GM19463 (cell line): Measurements from ENCODE around the gene DNASE1L1.

ENCODE experiments used
- ATAC-seq: cut with Tn5 transposase; IDR thresholded peaks from one replicate; pipeline ENCODE4 v1.9.1; 2021; ENCODE audit warnings: mild to moderate bottlenecking, moderate library complexity; ENCODE audit not compliant: unreplicated experiment

Gene DNASE1L1

DNA sequence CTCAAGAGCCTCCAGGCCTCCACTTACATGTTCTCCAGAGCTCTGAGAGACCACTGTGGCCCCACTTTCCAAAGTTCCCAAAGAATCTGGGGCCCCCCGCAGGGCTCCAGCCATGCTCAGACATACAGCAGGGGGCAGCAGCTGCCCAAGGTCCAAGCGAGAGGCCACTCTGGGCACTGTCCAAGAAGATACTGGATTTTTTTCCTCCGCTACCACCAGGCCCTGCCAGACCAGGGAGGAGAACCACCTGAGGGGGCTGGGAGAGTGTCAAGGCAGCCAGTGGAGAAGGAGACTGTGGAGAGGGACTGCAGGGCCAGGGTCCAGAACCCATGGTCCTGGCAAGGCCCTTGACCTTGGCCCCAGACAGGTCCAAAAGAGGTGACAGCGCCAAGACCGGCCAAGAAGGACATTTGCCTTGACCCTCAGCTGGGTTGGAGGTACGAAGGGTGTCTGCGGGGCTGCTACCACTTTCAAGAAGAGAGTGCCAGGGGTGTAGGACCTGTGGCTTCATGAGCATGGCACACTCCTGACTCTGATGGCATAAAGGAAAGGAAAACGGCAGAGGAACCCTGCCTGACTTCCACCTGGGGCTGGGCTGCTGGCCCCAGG lies 24.7 kb downstream of the DNASE1L1 start:
- no peak for ATAC-seq

- ATAC-seq, result no peak
These were observed 25.4 kb downstream of the DNASE1L1 start for GRCh38 chrX:154383359-154384283.

DNA sequence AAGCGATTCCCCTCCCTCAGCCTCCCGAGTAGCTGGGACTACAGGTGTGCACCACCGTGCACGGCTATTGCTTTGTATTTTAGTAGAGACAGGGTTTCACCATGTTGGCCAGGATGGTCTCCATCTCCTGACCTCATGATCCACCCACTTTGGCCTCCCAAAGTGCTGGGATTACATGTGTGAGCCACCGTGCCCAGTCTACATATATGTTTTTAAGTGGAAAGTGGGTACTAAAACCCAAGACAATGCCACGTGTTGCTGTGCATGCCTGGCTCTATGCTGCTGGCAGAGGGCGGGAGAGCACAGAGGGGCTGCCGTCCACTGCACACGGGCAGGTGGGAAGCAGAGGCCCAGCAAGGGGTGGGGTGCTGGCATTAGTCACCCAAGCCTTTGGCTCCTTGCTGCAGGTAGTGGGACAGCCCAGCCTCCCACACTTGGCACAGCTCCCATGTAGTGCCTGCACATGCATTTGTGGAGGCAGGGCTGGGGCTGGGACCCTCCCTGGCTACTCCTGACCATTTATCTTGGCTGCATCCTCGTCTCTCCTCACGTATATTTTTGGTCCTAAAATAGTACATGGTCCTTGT lies 26.5 kb downstream of the DNASE1L1 start:
- no peak for ATAC-seq

DNA sequence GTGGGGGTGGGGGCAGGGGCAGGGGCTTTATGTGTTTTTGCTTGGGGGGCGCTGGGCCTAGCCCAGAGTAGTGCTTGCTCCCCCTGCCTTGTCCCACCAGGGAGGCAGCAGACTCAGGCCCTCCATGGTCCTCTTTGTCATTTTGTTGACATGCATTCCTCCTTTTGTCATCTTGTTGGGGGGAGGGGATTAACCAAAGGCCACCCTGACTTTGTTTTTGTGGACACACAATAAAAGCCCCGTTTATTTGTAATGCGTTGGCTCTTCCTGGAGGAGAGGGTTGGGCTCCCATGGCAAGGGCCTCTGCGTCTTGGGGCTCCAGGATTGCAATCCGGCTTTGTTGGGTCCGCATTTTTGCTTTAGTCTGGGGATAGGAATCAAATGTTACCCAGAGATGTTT lies 27.8 kb downstream of the DNASE1L1 start:
- ATAC-seq, result no peak

DNA sequence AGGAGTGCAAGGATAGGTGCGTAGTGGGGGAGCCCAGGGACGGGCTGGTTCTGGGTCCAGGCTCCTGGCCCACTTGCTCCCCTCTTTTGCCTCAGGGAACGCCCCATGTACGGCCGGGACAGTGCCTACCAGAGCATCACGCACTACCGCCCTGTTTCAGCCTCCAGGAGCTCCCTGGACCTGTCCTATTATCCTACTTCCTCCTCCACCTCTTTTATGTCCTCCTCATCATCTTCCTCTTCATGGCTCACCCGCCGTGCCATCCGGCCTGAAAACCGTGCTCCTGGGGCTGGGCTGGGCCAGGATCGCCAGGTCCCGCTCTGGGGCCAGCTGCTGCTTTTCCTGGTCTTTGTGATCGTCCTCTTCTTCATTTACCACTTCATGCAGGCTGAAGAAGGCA lies 28.3 kb downstream of the DNASE1L1 start:
- no peak for ATAC-seq

DNA sequence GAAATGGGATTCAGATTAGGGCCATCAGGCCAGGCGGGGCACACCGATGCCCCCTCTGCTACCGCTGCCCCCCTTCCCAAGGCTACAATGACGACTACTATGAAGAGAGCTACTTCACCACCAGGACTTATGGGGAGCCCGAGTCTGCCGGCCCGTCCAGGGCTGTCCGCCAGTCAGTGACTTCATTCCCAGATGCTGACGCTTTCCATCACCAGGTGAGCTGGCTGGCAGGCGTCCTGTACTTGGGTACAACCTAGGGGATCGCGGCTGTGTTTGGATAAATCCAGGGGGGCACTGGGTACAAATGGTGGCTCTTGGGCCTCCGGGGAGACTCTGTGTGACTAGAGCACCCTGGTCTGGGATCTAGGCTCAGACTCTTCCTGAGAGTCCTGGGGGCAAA lies 28.9 kb downstream of the DNASE1L1 start:
- ATAC-seq, result no peak

DNA sequence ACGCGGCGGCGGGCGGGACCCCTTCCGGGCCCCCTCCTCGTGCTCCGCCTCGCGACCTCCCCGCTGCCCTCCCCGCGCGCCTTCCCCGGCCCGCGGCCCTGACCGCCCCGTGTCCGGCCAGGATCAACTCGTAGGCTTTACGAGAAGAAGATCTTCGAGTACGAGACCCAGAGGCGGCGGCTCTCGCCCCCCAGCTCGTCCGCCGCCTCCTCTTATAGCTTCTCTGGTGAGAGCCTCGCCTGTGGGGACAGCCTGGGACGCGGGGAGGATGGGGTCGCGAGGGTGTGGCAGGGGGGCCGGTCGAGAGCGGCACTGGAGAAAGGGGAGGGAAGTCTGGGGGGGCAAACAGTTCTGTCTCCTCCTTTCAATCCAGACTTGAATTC lies 29.5 kb downstream of the DNASE1L1 start:
- no peak for ATAC-seq

- ATAC-seq, result peak; percentile 73
These were observed 30.1 kb downstream of the DNASE1L1 start, which contains the start of gene EMD for GRCh38 chrX:154378799-154379568. TSS of gene EMD (plus strand) at chrX:154379295. CDS start at chrX:154379485, 190 bp downstream.

- peak; percentile 1 for ATAC-seq
These were observed 30.8 kb downstream of the DNASE1L1 start for GRCh38 chrX:154378059-154378798.

DNA sequence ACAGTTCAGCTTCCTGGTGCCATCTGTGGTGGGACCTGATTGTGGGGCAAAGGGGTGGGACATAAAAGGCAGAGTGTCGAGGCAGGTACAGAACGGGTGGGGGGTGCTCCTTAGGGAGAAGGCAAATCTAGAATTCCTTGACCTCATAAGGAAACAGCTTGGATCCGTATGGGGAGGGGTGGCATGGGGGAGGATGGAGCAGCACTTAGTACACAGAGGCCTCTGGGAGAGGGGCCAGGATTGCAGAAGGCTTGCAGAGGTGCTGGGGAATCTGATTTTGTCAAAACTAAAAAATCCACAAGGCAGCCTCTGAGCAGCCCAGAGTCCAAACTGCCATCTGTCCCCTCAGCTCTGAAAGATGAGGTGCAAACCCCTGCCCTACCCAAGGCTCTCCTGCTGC lies 32.3 kb downstream of the DNASE1L1 start:
- ATAC-seq, result no peak

DNA sequence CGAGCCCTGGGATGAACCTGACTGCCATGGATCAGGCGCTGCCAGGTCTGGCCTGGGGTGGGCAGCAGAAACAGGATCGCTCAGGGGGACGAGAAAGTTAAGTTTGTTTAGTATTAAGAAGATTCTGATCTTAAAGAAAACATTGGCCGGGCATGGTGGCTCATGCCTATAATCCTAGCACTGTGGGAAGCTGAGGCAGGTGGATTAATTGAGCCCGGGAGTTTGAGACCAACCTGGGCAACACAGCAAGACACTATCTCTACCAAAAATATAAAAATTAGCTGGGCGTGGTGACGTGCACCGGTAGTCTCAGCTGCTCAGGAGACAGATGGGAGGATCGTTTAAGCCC lies 33.9 kb downstream of the DNASE1L1 start:
- ATAC-seq, result no peak

DNA sequence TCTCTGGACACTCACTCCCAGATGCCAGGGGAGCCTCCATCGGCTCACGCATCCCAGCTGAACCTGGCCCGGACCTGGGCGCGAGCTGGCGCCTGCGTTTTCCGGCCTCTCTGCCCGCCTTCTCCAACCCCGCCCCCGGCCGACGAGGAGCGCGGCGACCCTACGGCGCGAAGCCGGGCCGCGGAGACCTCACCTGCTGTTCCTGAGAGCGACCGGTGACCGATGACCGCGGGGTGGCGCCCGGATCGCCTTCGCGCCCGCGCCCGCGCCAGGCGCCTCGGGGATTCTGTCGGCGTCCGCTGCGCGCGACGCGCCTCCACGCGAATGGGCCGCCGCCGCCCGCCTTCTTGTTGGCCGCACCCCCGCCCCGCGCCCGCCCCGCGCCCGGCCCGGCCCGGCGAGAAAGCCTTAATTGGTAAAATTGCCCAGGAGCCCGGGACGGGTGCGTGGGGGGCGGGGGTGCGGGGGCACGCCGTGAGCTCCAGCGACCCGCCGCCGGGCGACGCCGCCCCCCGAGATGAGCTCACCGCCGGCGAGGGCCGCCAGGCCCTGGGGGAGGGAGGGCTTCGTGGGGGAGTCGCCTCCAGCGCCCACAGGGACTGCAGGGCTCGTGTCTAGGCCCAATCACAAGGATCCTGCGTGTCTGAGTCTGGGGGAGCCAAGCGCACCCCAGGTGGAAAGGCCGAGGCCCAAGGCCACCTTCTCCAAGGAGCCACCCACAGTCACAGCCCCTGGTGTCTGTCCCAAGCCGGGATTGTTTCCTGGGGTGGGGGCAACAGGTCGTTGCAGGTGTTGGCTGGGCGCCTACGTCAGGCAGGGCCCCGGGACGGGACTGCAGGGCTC lies 34.5 kb downstream of the DNASE1L1 start, which contains the start of gene FLNA:
Gene FLNA (minus strand): TSS at position 322 of the 843 bp plus-strand sequence. CDS start 3,389 bp downstream, outside the sequence.
- ATAC-seq, result no peak

DNA sequence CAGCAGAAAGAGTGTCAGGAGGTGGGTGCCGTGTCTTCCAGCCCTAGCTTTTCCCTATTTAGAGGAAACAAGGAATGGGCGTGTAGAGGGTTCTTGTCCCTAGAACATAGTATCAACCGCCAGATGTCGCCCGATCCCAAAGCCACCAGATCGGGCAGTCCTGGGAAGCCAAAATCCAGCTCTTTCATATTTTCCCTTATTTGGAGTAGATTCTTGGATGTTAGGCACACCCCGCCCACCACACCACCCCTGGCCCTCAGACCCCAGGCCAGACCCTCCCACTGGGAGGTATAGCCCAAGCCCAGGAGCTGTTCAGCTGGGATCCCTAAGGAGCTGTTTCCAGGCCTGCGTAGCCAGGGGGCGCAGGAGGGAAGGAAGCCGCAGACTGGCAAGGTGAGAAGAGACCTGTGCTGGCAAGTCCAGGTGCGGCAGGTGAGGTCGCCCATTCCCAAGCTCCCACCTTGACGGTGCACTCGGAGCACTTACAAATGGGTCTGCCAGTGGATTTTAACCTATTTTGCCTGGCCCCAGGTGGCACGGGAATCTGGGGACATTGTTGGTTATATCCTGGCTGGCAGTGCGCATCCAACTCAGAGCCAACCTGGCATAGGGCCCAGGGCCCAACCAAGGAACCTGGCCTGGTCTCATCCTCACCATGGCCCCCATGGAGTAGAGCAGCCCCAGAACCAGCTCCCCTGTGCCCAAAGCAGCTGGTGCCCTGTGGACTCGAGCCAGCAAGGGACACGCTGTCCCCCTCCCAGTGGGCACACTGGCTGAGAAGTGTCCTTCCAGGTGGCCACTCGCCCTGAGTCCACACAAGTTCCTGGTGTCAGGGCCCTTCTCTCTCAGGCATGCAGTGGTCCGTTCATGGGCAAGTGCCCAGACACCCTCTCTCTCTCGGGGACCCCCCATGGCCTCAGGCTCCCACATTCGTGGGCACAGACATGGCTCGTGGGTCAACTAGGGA lies 35.4 kb downstream of the DNASE1L1 start:
- ATAC-seq, result no peak

- peak; percentile 26 for ATAC-seq
These were observed 36.4 kb downstream of the DNASE1L1 start for GRCh38 chrX:154372612-154373022.

GRCh38 chrX:154371789-154372300 lies 37.2 kb downstream of the DNASE1L1 start:
- ATAC-seq, result peak; percentile 1

DNA sequence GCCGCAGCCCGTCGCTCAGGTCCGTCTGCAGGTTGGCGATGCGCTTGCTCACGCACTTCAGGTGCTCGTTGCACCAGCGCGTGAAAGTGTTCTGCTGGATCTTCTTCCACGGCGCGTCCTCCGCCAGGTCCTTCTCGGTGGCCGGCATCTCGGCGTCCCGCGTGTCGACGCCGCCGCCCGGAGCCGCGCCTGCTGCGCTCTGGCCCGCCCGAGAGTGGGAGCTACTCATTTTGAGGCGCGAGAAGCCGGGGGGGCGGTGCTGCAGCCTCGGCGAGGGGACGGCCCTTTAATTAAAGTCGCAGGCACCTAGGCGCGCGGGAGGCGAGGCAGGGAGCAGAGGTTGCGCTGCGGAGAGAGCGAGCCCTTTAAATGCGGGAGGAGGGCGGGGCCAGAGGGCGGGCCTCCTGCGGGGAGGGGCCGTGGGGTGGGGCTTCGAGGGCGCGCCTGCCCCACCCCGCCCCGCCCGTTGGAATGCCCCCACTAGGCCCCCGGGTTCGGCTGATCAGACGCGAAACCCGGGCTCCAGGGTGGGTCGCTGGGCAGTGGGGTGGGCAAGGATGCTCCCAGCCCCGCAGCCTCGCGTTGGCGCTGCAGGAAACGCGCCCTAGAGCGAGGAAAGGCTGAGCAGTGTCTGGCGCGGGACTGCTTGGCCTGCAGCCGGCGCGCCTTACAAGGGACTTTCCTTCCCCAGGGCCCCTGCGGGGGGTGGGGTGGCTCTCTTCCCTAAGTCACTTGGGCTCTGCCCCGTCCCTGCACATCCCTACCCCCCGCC lies 37.9 kb downstream of the DNASE1L1 start:
- ATAC-seq, result peak; percentile 41

GRCh38 chrX:154370300-154371016 lies 38.6 kb downstream of the DNASE1L1 start:
- ATAC-seq, result no peak
